RWPE2 (cell line): Measurements from ENCODE around the gene SMG5.
A peak's percentile ranks its signal among the peaks of the same experiment; 100 is the strongest.

Source experiments
- ATAC-seq: fragments of 200-7000 bp; cut with Tn5 transposase; 3 replicates; pipeline ENCODE4 v1.9.1; 2021; ENCODE audit warnings: low read depth
- DNase-seq: peaks from one replicate; pipeline ENCODE4 v3.0.0-alpha.2; 2020; ENCODE audit warnings: low spot score
- H3K27ac ChIP-seq: fragments of 450-650 bp; 2 replicates; pipeline ENCODE4 v1.5.1; 2017; ENCODE audit warnings: mild to moderate bottlenecking; ENCODE audit not compliant: poor library complexity, severe bottlenecking
- H3K27me3 ChIP-seq: fragments of 250-450 bp; sonication (Bioruptor Pico); 2 replicates; pipeline ENCODE4 v1.5.1; 2021; ENCODE audit warnings: mild to moderate bottlenecking, moderate library complexity; ENCODE audit not compliant: insufficient read depth, poor library complexity, severe bottlenecking
- H3K36me3 ChIP-seq: fragments of 250-450 bp; sonication (Bioruptor Pico); 2 replicates; pipeline ENCODE4 v1.5.1; 2020; ENCODE audit warnings: low read depth, mild to moderate bottlenecking, moderate library complexity
- H3K4me1 ChIP-seq: fragments of 250-450 bp; sonication (Bioruptor Pico); 2 replicates; pipeline ENCODE4 v1.5.1; 2021; ENCODE audit warnings: mild to moderate bottlenecking, moderate library complexity; ENCODE audit not compliant: insufficient read depth, poor library complexity, severe bottlenecking
- H3K4me3 ChIP-seq: fragments of 250-450 bp; sonication (Bioruptor Pico); 2 replicates; pipeline ENCODE4 v1.5.1; 2021; ENCODE audit warnings: mild to moderate bottlenecking, moderate library complexity; ENCODE audit not compliant: severe bottlenecking
- H3K9me3 ChIP-seq: fragments of 250-450 bp; sonication (Bioruptor Pico); 2 replicates; pipeline ENCODE4 v1.5.1; 2021; ENCODE audit warnings: mild to moderate bottlenecking, moderate library complexity; ENCODE audit not compliant: severe bottlenecking
- CTCF ChIP-seq: fragments of 450-650 bp; IDR thresholded peaks from one replicate; pipeline ENCODE4 v1.5.1; 2017; ENCODE audit warnings: mild to moderate bottlenecking, moderate library complexity; ENCODE audit not compliant: poor library complexity, severe bottlenecking

The SMG5 gene

DNA sequence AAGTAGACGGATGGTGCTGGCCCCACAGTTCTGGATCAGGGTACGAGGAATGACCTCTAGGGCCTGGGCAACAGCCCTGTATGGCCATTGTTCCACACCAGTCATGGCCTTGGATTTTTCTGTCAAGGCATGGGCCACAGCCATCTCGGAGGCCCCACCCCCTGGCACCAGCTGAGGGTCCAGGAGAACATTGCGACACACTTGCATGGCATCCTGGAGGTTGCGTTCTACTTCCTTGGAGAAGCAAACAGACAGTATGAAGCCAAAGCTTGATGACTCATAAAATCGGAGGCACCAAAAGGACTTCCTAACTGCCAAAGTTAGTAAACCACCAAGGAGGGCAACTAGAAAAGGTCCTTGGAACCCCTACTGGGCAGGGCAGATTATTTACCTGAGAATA lies 28.3 kb upstream of the SMG5 start:
- Histone ChIP-seq H3K9me3 (no peaks in the 10 kb centered on the region), H3K27ac (no peak overlapping the region), H3K27me3 (no peaks in the 10 kb centered on the region), H3K36me3 (peaks cover 85% of the 10 kb centered on the region), H3K4me3 (no peak overlapping the region), H3K4me1 (no peaks in the 10 kb centered on the region)
- ATAC-seq = 0 out of 3 replicates have a peak, but pooled peaks have one; percentile 14
- no peak for TF ChIP-seq CTCF
- no peak for DNase-seq

- Histone ChIP-seq H3K36me3 (peaks cover 67% of the 10 kb centered on the region), H3K27ac (no peak overlapping the region), H3K27me3 (no peaks in the 10 kb centered on the region), H3K9me3 (no peaks in the 10 kb centered on the region), H3K4me1 (no peaks in the 10 kb centered on the region), H3K4me3 (no peak overlapping the region)
- ATAC-seq (0 out of 3 replicates have a peak, but pooled peaks have one; percentile 22), DNase-seq (no peak)
- no peak for TF ChIP-seq CTCF
Measured at GRCh38 chr1:156308078-156308477, 25.5 kb upstream of the SMG5 start.

DNA sequence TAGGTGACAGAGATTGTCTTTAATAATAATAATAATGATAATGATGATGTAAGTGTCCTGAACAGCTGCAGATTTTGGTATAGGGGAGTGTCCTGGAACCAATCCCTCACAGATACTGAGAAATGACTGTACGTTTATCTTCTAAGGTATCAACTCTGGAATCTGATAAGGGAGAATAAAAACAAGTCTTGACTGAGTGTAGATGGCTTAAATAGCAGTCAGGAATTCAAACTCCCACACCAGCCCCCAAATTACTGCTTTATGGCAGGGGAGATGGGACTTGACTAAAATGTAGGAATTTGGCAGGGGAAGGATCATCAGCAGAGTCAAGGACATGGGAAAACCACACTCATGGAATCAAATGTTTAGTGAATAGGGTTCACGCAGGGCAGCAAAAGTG lies 22.6 kb upstream of the SMG5 start:
- no peak for DNase-seq

DNA sequence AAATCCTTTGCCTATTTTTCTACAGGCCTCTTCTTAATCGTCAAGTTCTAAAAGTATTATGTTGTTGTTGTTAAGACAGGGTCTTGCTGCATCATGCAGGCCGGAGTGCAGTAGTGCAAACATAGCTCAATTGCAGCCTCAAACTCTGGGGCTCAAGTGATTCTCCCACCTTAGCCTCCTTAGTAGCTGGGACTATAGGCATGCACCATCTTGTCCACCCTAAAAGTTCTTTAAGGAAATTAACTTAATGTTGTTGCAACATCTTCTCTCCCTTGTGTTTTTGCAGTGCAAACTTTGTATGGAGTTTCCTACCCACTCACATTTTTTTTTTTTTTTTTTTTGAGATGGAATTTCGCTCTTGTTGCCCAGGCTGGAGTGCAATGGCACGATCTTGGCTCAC lies 20.6 kb upstream of the SMG5 start:
- no peak for DNase-seq
- Histone ChIP-seq H3K9me3 (no peaks in the 10 kb centered on the region), H3K36me3 (peaks cover 22% of the 10 kb centered on the region), H3K4me3 (no peak overlapping the region), H3K4me1 (peaks cover 7% of the 10 kb centered on the region), H3K27ac (no peak overlapping the region), H3K27me3 (no peaks in the 10 kb centered on the region)
- ATAC-seq = no peak
- no peak for TF ChIP-seq CTCF

More for the DNA sequence above, 22.6 kb upstream of the SMG5 start:
- no peak for TF ChIP-seq CTCF
- H3K27ac ChIP-seq = no peak overlapping the region
- H3K4me1 ChIP-seq = peaks cover 7% of the 10 kb centered on the region
- H3K27me3 ChIP-seq = no peaks in the 10 kb centered on the region
- peaks cover 41% of the 10 kb centered on the region for H3K36me3 ChIP-seq
- no peak overlapping the region for H3K4me3 ChIP-seq
- no peak for ATAC-seq
- H3K9me3 ChIP-seq = no peaks in the 10 kb centered on the region

DNA sequence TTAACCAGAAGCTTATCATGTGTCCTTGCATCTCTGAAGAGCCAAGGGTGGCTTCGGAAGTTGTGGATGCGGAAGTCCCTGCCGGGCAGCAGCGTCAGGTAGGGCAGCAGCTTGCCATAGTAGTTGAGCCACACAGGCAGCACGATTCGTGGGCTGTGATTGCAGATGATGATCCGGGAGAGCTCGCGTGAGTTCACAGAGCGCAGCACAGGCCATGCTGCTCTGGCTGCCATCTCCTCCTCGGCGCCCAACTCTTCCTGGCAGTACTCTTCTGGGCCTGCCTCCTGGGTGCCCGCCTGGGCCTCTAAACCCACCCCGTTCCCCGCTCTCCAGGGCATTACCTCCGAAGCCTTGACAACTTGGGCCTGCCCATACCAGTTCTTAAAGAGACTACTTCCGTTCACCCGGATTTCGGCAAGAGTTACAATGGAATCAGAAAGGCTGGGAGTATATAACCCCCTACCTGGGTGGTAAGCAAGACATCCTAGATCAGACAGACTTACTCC lies 16.3 kb upstream of the SMG5 start, which contains the start of gene VHLL:
VHLL (minus strand) TSS at position 456 of the 506 bp plus-strand sequence; CDS start at position 338, 118 bp downstream.
- DNase-seq = no peak
- ATAC-seq = no peak
- Histone ChIP-seq H3K4me3 (no peak within 1 kb of the TSS), H3K4me1 (peaks cover 12% of the 10 kb centered on the region), H3K36me3 (0 out of 2 replicates have a peak, but pooled peaks cover 3% of the 10 kb centered on the region), H3K27me3 (no peaks in the 10 kb centered on the region), H3K9me3 (no peaks in the 10 kb centered on the region), H3K27ac (no peak within 1 kb of the TSS)
- no peak for TF ChIP-seq CTCF
